ENCODE results near the gene ASCL5.
A peak's percentile ranks its signal among the peaks of the same experiment; 100 is the strongest.

ASCL5 gene

GRCh38 chr1:201153474-201154388 is 26.7 kb upstream of the ASCL5 start:
- no peak for DNase-seq (ENCODE audit: low spot score)

GRCh38 chr1:201149400-201149799 is 22.4 kb upstream of the ASCL5 start:
- DNase-seq (ENCODE audit: low spot score) = peak; percentile 24

- DNase-seq (ENCODE audit: low spot score) = no peak
Observed at GRCh38 chr1:201147396-201148015, 20.5 kb upstream of the ASCL5 start.

GRCh38 chr1:201146626-201147390 is 19.8 kb upstream of the ASCL5 start:
- no peak for DNase-seq (ENCODE audit: low spot score)

DNA sequence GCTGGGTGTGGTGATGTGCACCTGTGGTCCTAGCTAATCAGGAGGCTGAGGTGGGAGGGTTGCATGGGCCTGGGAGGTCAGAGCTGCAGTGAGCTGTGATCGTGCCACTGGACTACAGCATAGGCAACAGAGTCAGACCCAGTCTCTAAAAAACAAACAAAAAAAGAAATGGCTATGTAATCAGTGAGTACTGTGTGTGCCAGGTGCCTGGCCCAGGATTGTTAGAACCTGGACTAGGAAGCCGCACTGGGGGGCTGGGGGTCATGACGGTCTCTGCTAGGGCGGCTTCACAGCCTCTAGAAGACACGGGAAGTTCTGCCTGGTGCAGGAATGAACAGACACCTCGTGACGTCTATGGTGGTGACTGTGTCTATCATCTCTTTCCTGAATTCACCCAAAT is 18.8 kb upstream of the ASCL5 start:
- DNase-seq (ENCODE audit: low spot score) = no peak

GRCh38 chr1:201145132-201145531 is 18.1 kb upstream of the ASCL5 start:
- DNase-seq (ENCODE audit: low spot score) = no peak

DNA sequence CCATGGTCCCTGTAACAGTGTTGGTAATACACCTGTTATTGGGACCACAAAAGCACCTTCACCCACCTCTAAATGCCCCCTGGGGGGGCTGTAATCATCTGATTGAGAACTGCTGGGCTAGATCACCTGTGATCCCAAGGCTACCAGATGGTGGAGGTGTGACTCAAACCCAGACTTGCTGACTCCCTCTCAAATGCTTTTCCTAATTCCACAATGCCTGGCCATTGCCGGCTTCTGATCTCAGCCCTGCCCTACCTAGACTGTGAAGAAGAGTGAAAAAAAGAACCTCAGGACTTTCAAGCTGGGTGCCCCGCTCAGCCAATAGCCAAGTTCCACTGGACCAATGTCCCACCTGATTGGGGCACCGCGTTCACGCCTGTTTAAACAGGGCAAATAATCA is 17.7 kb upstream of the ASCL5 start:
- DNase-seq (ENCODE audit: low spot score) = no peak

DNA sequence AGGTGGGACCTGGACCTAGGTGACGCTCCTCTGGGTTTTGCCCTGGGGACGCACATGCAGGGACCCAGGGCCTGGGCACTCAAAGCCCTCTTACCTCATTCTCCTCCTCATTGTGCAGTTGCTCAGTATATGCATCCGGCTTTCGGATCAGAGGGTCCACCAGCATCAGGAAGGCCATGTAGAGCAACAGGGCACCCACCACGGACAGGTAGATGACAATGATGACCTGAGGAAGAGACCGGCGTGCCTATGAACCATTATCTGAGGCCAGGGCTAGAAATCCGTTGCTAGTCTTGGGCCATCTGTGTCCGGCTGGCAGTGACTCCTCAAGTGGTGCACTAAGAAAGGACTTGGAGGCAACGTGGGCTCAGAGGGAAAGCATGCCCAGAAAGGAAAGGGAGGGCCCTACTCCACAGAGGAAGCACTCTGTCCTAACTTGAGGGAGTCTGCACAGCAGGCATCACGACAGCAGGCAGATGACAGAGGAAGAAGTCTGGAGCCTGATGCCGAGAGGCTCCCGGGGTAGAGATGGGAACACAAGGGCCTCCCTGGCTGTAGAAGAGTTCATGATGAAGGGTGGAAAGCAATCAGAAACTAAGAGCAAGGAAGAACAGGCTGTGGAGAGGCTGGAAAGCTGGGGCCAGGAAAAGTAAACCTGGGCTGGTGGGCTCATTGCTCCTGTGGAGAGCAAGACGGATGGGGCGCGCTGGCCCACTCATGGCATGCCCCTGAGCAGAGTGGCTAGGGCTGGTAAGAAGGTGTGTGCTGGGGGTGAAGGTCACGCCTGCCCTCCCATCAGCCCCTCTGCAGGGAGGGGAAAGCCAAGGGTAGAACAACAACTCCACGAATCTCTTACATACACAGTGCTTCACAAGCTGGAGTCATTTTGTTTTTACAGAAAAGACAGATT is 17.0 kb upstream of the ASCL5 start:
- no peak for DNase-seq (ENCODE audit: low spot score)

- DNase-seq (ENCODE audit: low spot score) = no peak
Observed at GRCh38 chr1:201142849-201143725, 16.1 kb upstream of the ASCL5 start.

DNA sequence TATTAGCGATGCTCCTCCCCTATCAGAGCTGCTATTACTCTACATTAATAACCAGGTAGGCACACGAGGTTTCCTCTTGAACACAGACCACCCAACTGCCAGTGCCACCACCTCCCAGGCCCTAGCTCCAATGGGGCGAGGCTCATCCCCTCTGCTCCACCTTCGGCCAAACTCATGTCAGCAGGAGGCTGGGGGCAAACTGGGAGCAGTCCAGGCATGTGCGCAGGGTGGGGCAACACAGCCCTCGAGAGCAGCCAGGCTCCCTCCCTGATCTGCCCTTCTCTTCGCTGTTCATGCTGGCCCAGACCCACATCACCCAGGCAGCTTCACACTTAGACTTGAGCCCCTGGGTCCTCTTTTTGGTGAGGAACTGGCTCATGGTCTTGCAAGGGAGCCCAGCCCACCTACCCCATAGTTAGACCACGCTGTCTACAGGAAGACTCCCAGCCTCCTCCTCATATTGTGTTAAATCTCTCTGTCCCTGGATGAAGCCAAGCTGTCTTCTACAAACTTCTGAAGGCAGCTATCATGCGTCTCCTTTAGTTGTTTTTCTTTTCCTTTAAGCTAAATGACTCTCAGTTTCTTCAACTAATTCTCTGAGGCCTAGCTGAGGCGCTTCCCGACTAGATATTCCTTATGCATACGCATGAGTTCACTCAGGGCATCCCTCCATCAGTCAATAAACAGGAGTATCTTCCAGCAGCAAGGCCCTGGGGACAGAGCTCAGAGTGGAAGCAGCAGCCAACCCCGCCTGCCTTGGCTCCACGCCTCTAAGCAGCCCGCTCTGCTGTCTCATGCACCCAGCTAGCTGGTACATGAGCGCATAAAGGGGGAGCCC is 15.2 kb upstream of the ASCL5 start:
- no peak for DNase-seq (ENCODE audit: low spot score)

- DNase-seq (ENCODE audit: low spot score) = no peak
Observed at GRCh38 chr1:201141418-201141817, 14.4 kb upstream of the ASCL5 start.

DNA sequence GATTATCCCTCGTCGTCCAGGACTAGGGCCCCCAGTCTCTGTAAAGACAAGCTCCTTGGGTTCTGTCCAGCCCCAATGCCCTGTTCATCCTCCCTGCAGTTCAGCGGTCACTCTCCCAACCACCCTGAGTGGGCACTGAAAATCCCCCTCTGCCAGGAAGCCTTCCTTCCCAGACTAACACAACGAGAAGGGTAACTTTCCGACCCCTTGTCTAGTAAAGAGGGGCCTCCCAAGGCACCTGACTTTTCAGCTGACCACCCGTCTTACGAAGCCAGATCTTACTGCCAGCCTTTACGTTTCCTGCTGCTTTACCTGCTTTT is 13.9 kb upstream of the ASCL5 start:
- no peak for DNase-seq (ENCODE audit: low spot score)

GRCh38 chr1:201140235-201140940 is 13.4 kb upstream of the ASCL5 start:
- no peak for DNase-seq (ENCODE audit: low spot score)

DNA sequence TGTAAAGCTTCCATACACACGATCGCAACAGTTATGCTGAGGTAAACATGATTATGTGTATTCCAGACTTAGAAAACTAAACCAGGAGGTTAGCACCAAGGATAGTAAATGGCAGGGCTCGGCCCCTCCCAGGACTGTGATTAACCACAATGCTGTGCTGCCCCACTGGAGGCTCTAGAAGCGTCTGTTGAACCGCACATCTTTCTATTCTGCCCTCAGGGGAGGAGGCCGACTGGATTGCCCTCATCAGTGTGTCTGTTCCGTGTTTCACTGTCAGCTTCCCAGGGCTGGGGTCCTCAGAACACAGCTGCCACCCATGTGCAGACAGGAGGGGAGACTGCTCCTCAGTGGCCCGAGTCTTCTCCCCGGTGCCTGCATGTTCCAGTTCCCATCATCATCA is 12.8 kb upstream of the ASCL5 start:
- DNase-seq (ENCODE audit: low spot score) = no peak

DNA sequence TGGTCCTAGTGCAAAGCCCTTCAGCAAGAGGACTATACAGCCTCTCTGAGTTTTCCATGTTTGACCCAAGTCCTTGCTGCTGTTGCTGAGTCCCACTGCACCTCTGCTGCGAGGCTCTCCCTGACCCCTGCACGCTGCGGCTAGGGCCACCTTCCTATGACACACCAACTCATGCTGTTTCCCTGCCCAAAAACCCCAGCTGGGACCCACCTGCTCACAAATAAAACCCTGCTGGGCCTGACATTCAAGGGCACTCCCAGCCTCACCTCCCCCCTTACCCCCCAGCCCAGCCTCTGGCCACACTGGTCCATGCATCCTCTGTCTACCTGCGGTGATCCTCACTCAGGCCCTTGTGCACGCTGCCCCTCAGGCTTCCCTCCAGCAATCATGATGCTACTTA is 12.3 kb upstream of the ASCL5 start:
- no peak for DNase-seq (ENCODE audit: low spot score)

DNA sequence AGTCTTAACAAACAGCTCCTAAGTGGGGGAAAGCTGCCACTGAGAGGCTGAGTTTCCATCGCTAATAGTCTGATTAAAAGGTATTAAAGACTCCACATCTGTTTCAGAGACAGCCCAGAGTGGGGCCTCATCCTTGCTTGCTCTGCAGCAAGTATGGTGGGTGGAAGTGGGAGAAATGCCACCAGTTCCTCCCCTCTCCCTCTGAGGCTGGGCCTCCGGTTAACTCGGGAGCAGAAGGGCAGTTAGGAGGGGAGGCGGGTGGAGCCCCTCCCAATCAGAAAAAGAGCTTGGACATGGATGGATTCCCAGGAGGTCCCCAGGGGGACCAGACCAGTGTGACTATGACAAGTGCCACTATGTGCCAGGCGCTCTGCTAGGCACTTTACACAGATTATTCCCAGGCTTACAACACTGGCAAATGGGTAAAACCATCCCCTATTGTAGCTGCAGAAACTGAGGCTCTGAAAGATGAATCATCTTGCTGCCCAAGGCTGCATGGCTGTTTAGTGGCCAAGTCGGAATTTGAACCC is 11.4 kb upstream of the ASCL5 start:
- no peak for DNase-seq (ENCODE audit: low spot score)

- no peak for DNase-seq (ENCODE audit: low spot score)
Observed at GRCh38 chr1:201137579-201138310, 10.8 kb upstream of the ASCL5 start.

GRCh38 chr1:201137024-201137392 is 10.0 kb upstream of the ASCL5 start:
- no peak for DNase-seq (ENCODE audit: low spot score)
